Transverse colon (tissue), 3 donors: ENCODE measurements around the gene RALGPS1.

Experiments used
- CTCF ChIP-seq, 5 experiments: fragments of 200-600 bp in 3 of 5; fragments of 450-650 bp in 2 of 5; sonication (generic) in 3 of 5; IDR thresholded peaks; 1 replicate in 2 of 5; 2 replicates in 3 of 5; pipeline ENCODE4 v1.5.1; 2016 to 2017; ENCODE audit warnings: antibody characterized with exemption in 5 of 5, inconsistent platforms in 3 of 5, mild to moderate bottlenecking in 2 of 5, moderate library complexity in 1 of 5
- POLR2A ChIP-seq: fragments of 450-650 bp; IDR thresholded peaks from one replicate; pipeline ENCODE4 v1.6.1; 2016; ENCODE audit warnings: antibody characterized with exemption, mild to moderate bottlenecking, moderate library complexity

- no peak for TF ChIP-seq CTCF (IDR thresholded peaks at IDR 0.05)
- TF ChIP-seq POLR2A, result no peak
These were observed 278.2 kb downstream of the RALGPS1 start for GRCh38 chr9:127192744-127193143.
